ENCODE results near the gene PITPNM3.
A peak's percentile ranks its signal among the peaks of the same experiment; 100 is the strongest.

PITPNM3 gene

GRCh38 chr17:6476076-6476809 is 80.1 kb downstream of the PITPNM3 start:
- DNase-seq, result no peak

DNA sequence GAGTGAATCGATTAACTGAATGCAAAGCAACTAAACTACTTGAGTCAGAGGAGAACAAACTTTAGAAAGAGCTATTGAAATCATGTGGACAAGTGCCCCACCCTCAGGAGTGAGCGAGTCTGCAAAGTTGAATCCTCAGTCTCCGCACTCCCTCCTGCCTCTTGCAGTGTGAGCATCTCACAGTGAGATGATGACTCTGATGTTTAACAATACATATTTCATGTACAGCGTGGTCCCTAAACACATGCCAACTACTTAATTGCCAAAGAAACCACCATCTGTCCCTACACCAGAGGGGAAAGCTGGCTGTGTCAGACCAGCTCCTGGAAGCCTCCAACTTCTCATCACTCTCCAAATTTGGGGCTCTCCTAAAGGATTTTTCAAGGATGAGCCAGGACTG is 80.9 kb downstream of the PITPNM3 start:
- DNase-seq, result peak in 1 of 3 experiments; percentile 1

DNA sequence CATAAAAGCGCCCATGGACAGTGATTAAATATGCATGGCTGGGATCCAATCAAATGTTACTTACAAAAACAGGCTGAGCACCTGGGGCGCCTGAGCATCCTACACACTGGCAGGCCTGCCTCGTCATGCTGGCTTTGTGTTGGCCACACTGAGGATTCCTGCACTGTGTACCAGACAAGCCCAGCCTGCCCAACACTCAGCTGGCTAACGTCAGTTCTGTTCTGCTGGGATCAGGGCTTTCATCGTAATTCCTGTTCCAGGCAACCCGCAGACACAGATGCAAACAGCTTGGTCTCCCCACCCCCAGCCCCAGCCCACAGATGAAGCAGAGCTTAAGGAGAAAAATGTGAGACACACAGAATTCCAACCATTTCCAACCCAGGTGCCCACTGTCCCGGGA is 81.4 kb downstream of the PITPNM3 start:
- DNase-seq, result no peak

GRCh38 chr17:6474376-6474775 is 82.0 kb downstream of the PITPNM3 start:
- DNase-seq, result no peak

DNA sequence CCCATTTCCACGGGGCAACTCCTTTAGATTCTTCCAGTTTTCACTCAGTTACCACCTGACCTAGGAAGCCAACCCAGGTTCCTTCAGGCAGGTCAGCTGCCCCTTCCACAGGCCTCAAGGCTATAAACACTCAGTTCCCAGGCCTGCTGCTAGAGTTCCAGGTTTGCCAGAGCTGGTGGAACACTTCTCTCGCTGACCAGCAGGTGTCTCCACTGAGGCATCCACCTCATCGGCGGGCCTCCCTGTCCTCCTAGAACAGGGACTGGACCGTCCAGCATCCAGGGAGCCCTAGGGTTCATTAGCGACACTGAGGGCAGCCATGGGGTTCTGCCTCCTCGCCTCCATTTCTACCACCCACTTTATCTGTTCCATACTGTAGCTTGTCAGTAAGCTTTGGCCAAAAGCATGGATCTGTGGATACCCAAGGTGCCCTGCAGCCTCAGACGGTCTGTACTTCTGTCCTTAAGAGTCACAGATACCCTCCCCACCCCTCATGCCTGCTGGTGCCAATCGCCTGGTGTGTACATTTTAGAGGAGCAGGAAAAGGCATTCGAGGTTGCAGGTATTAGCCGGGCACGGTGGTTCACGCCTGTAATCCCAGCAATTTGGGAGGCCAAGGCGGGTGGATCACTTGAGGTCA is 83.1 kb downstream of the PITPNM3 start:
- peak; percentile 18 to 51 (median 39) for DNase-seq

DNA sequence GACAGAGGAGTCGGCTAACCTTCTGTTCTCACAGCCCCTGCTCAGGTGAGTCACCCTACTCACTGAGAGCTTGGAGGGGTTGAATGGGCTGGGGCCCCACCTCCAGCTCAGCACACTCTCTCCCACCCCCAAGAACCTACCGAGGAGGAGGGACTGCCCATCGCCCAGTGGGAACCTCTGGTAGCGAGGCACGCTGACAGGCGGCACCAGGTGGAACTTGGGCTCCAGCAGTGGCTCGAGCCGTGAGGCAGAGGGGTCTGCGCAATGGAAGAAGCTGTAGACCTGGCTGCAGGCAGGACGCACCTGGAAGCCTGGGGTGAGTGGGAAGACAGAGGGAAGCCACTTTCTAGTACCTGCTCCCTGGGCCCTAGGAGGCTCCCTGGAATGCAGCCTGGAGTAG is 83.8 kb downstream of the PITPNM3 start:
- DNase-seq, result no peak

DNA sequence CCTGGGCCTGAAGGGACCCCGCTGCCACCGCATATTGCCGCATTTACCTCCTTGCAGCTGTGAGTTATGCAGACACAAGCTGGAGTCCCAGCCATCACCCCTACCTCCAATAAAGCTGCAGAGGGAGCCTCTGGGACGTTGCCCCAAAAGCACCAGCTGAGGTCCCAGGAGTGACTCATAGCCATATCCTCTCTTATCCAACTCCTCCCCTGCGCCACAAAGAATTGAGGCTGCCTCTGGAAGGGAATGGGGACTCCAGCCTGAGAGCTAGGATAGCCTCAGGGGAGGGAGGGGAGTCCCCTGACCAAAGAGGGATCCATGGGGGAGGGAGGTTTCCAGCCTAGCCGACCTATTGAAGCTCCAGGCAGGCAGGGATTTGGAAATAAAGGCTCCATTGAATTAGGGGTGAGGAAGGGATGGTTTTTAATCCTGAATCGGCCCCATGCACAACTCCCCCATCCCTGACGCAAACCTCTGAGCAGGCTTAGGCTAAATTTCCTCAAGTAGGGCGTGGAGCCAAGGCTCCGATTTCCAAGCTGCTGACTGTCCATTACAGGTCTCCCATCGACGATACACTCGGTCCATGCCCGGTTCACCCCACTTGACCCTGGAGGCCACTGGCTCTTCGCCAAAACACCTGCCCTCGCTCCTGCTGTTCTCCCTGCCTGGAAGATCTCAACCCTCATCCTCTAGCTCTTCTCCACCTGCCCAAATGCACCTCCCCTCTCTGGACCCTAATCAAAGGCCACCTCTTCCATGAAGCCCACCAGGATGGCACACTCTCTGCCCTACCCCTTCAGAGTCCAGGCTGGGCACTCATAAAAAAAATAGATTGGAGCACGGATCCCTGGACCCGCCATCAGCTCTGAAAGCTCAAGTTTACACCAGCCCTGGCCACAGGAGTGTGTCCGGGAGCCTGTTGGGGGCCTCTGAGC is 84.6 kb downstream of the PITPNM3 start:
- DNase-seq, result no peak

- DNase-seq, result no peak
Observed at GRCh38 chr17:6470751-6471521, 85.4 kb downstream of the PITPNM3 start.

- no peak for DNase-seq
Observed at GRCh38 chr17:6470146-6470718, 86.1 kb downstream of the PITPNM3 start.

GRCh38 chr17:6468051-6468790 is 88.1 kb downstream of the PITPNM3 start:
- no peak for DNase-seq

GRCh38 chr17:6467567-6467966 is 88.8 kb downstream of the PITPNM3 start:
- DNase-seq, result no peak

- no peak for DNase-seq
Observed at GRCh38 chr17:6465206-6466003, 91.0 kb downstream of the PITPNM3 start.

GRCh38 chr17:6464446-6465041 is 91.8 kb downstream of the PITPNM3 start:
- DNase-seq, result no peak

GRCh38 chr17:6463616-6464445 is 92.5 kb downstream of the PITPNM3 start:
- no peak for DNase-seq

- no peak for DNase-seq
Observed at GRCh38 chr17:6462692-6463091, 93.7 kb downstream of the PITPNM3 start.

DNA sequence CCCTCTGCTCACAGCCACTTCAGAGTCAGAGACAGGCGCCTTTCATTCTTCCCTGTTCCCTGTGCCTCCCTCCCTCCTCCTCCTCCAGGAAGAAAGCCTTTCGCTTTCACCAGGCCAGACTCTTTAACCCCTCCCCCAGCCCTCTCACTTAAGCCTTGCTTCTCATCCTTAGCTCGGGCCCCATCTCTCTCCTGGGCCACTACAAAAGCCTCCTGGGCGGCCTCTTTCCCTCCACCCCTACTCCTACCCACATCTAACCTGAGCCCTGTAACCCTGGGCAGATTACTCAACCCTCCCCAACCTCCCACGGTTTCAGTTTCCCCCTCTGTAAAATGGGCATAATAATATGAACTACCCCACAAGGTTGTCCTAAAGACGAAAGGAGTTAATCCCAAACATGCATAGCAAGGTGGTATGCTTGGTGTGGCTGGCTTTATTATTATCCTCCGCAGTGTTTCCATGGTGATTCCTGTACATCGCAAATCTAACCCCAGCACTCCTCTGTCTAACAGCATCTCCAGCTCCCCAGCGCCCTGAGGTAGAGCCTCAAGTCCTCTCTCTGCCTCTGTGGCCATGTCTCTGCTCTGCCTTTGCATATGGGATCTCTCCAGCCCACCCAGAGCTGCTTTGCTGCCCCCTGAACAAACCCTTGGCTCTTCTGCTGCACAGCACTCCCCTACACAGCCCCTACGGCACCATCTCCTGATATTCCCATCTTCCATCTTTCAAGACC is 94.4 kb downstream of the PITPNM3 start:
- no peak for DNase-seq

GRCh38 chr17:6461246-6461645 is 95.1 kb downstream of the PITPNM3 start:
- no peak for DNase-seq

- DNase-seq, result no peak
Observed at GRCh38 chr17:6460531-6461161, 95.7 kb downstream of the PITPNM3 start.

Measured in NCI-H1417 (cell line).